GM23248 (cell line): ENCODE measurements around the gene TMEM121. TPM values are rescaled to one million over a fixed set of nuclear protein-coding genes. Genes with fewer than 3 reads are reported as not detected.
"Not testable (repeated sequence)": the region's sequence is repeated elsewhere in the genome, so short reads cannot be mapped to it uniquely, and the experiment has no call there.

Source experiments
- DNase-seq: peaks from one replicate; pipeline ENCODE4 v3.0.0-alpha.2; 2015
- H2AFZ ChIP-seq: fragments of 200-600 bp; sonication (generic); 2 replicates; pipeline ENCODE4 v1.6.1; 2016; ENCODE audit warnings: antibody characterized with exemption
- H3F3A ChIP-seq: fragments of 200-600 bp; sonication (generic); 2 replicates; pipeline ENCODE4 v1.6.1; 2016; ENCODE audit warnings: mild to moderate bottlenecking, antibody characterized with exemption, mixed run types; ENCODE audit not compliant: insufficient read depth
- H3K27ac ChIP-seq: fragments of 200-600 bp; sonication (generic); 2 replicates; pipeline ENCODE4 v1.5.1; 2016; ENCODE audit warnings: mild to moderate bottlenecking
- H3K27me3 ChIP-seq: fragments of 200-600 bp; sonication (generic); replicated peaks from 2 replicates; pipeline ENCODE4 v1.6.1; 2016; ENCODE audit warnings: mild to moderate bottlenecking; ENCODE audit not compliant: insufficient read depth
- H3K36me3 ChIP-seq: fragments of 200-600 bp; sonication (generic); 2 replicates; pipeline ENCODE4 v1.6.1; 2016; ENCODE audit warnings: low read depth, mild to moderate bottlenecking
- H3K4me1 ChIP-seq: fragments of 200-600 bp; sonication (generic); 2 replicates; pipeline ENCODE4 v1.6.1; 2016; ENCODE audit warnings: mild to moderate bottlenecking; ENCODE audit not compliant: insufficient read depth
- H3K4me2 ChIP-seq: fragments of 200-600 bp; sonication (generic); one replicate; pipeline ENCODE4 v1.6.1; 2016; ENCODE audit warnings: mild to moderate bottlenecking; ENCODE audit not compliant: unreplicated experiment
- H3K4me3 ChIP-seq: fragments of 200-600 bp; sonication (generic); 2 replicates; pipeline ENCODE4 v1.5.1; 2016; ENCODE audit warnings: mild to moderate bottlenecking
- H3K79me2 ChIP-seq: fragments of 200-600 bp; sonication (generic); 2 replicates; pipeline ENCODE4 v1.6.1; 2016; ENCODE audit warnings: mild to moderate bottlenecking; ENCODE audit not compliant: insufficient read depth
- H3K9ac ChIP-seq: fragments of 200-600 bp; sonication (generic); 2 replicates; pipeline ENCODE4 v1.6.1; 2016; ENCODE audit warnings: mild to moderate bottlenecking
- H3K9me2 ChIP-seq: fragments of 200-600 bp; sonication (generic); 2 replicates; pipeline ENCODE4 v1.6.1; 2016; ENCODE audit warnings: mixed run types, mild to moderate bottlenecking, moderate library complexity; ENCODE audit not compliant: insufficient read depth
- H3K9me3 ChIP-seq: fragments of 200-600 bp; sonication (generic); one replicate; pipeline ENCODE4 v1.6.1; 2017; ENCODE audit warnings: low read depth
- H4K20me1 ChIP-seq: fragments of 200-600 bp; sonication (generic); 2 replicates; pipeline ENCODE4 v1.6.0; 2016; ENCODE audit not compliant: insufficient read depth
- EZH2 ChIP-seq: fragments of 200-600 bp; sonication (generic); IDR thresholded peaks from 2 replicates; pipeline ENCODE4 v1.6.1; 2018; ENCODE audit warnings: antibody characterized with exemption, mild to moderate bottlenecking; ENCODE audit not compliant: insufficient read depth, poor library complexity, severe bottlenecking
- EZH2phosphoT487 ChIP-seq: fragments of 200-600 bp; sonication (generic); IDR thresholded peaks from 2 replicates; pipeline ENCODE4 v1.6.1; 2018; ENCODE audit warnings: antibody characterized with exemption, moderate library complexity, mild to moderate bottlenecking, low read depth; ENCODE audit not compliant: insufficient read depth
- WGBS, 2 experiments: methylation state at CpG; one replicate each; pipeline ENCODE4 v1.1.6; 2015 to 2017; ENCODE audit warnings: low lambda C conversion rate in 2 of 2, low coverage in 1 of 2; ENCODE audit errors: missing lambda C conversion rate in 2 of 2; 5-methylcytosine and 5-hydroxymethylcytosine counted together
- in situ Hi-C: fragments of 300-500 bp; cut with MboI; formaldehyde crosslinking; loops from 2 replicates; pipeline ENCODE4 v1.15.0; 2020
- polyA plus RNA-seq: library from polyadenylated mRNA; unstranded; fragments of >200 nt; fragmentation: Nextera tagmentation; extraction: Ambion mirVana; gene quantifications from 2 replicates; pipeline ENCODE4 v1.2.1, GENCODE V29; 2016
- total RNA-seq: library from RNA; depleted of rRNA; stranded (reverse); fragments of >200 nt; shearing (Covaris generic); gene quantifications from 2 replicates; pipeline ENCODE4 v1.2.3, GENCODE V29; 2014

Gene TMEM121
- total and polyA plus RNA-seq, 2 experiments from 2014 or later = 5.8 to 11.1 TPM

- H4K20me1 ChIP-seq = no peaks in the 10 kb centered on the region
- H3K9me3 ChIP-seq = no peaks in the 10 kb centered on the region
- no peaks in the 10 kb centered on the region for H3K4me1 ChIP-seq
- no peaks in the 10 kb centered on the region for H3F3A ChIP-seq
- in situ Hi-C loops = loop anchor here (25.0 kb wide), 1 partner anchor 443 kb away; no protein-coding TSS in a partner anchor
- no peaks in the 10 kb centered on the region for H3K9me2 ChIP-seq
- TF ChIP-seq EZH2 (no peak), EZH2phosphoT487 (no peak)
- H2AFZ ChIP-seq = no peak overlapping the region
- 92 to 94% methylated on average over 2 to 4 of the region's 5 CpGs for WGBS, 2 experiments
- DNase-seq = no peak
- no peak overlapping the region for H3K27ac ChIP-seq
- no peak overlapping the region for H3K4me2 ChIP-seq
- H3K4me3 ChIP-seq = no peak overlapping the region
- H3K9ac ChIP-seq = no peak overlapping the region
- no peaks in the 10 kb centered on the region for H3K27me3 ChIP-seq
- H3K79me2 ChIP-seq = no peaks in the 10 kb centered on the region
- no peaks in the 10 kb centered on the region for H3K36me3 ChIP-seq
These were observed 42.7 kb downstream of the TMEM121 start for GRCh38 chr14:105568859-105569766.

- in situ Hi-C loops = loop anchor here (25.0 kb wide), 1 partner anchor 442 kb away; no protein-coding TSS in a partner anchor
- TF ChIP-seq EZH2 = no peak
- Histone ChIP-seq H3K4me1 (no peaks in the 10 kb centered on the region), H2AFZ (no peak overlapping the region), H4K20me1 (no peaks in the 10 kb centered on the region), H3K9me2 (no peaks in the 10 kb centered on the region), H3K4me3 (no peak overlapping the region), H3K9ac (no peak overlapping the region), H3K27me3 (no peaks in the 10 kb centered on the region), H3F3A (no peaks in the 10 kb centered on the region), H3K27ac (no peak overlapping the region), H3K36me3 (no peaks in the 10 kb centered on the region), H3K9me3 (no peaks in the 10 kb centered on the region), H3K79me2 (no peaks in the 10 kb centered on the region), H3K4me2 (no peak overlapping the region)
- WGBS, 2 experiments = 64 to 71% methylated on average over 1 of the region's 1 CpG
- no peak for DNase-seq
These were observed 44.1 kb downstream of the TMEM121 start for GRCh38 chr14:105570482-105570881.

- H3K36me3 ChIP-seq, H3K9ac ChIP-seq, H4K20me1 ChIP-seq, H3F3A ChIP-seq, H3K4me3 ChIP-seq, H3K9me3 ChIP-seq, H3K9me2 ChIP-seq, H3K27me3 ChIP-seq, H3K27ac ChIP-seq, H3K4me2 ChIP-seq, H2AFZ ChIP-seq, H3K79me2 ChIP-seq, DNase-seq, H3K4me1 ChIP-seq: not testable (repeated sequence)
- in situ Hi-C loops = loop anchor here (25.0 kb wide), 1 partner anchor 441 kb away; no protein-coding TSS in a partner anchor
- WGBS, 2 experiments = 50 to 61% methylated on average over 14 to 19 of the region's 21 CpGs
These were observed 45.0 kb downstream of the TMEM121 start for GRCh38 chr14:105571181-105571951.

- H3K36me3 ChIP-seq, DNase-seq, H3K9ac ChIP-seq, H3K9me2 ChIP-seq, H2AFZ ChIP-seq, H3K4me3 ChIP-seq, H4K20me1 ChIP-seq, H3K4me1 ChIP-seq, H3K27me3 ChIP-seq, H3F3A ChIP-seq, H3K79me2 ChIP-seq, H3K27ac ChIP-seq, H3K4me2 ChIP-seq, H3K9me3 ChIP-seq: not testable (repeated sequence)
- 44% methylated on average over 6 of the region's 15 CpGs; no CpG with 5 or more reads in 1 of the 2 experiments for WGBS, 2 experiments
- in situ Hi-C loops = loop anchor here (25.0 kb wide), 1 partner anchor 440 kb away; no protein-coding TSS in a partner anchor
These were observed 45.7 kb downstream of the TMEM121 start for GRCh38 chr14:105572063-105572462.

- H3K9ac ChIP-seq, H3K36me3 ChIP-seq, H3K9me3 ChIP-seq, H3K79me2 ChIP-seq, H2AFZ ChIP-seq, H3F3A ChIP-seq, H3K27ac ChIP-seq, DNase-seq, H3K4me1 ChIP-seq, H3K27me3 ChIP-seq, H3K4me3 ChIP-seq, H4K20me1 ChIP-seq, H3K9me2 ChIP-seq, H3K4me2 ChIP-seq: not testable (repeated sequence)
- in situ Hi-C loops = loop anchor here (25.0 kb wide), 1 partner anchor 438 kb away; no protein-coding TSS in a partner anchor
- 63 to 73% methylated on average over 4 to 15 of the region's 15 CpGs for WGBS, 2 experiments
These were observed 47.5 kb downstream of the TMEM121 start for GRCh38 chr14:105573841-105574240.

- 73 to 96% methylated on average over 8 to 11 of the region's 17 CpGs for WGBS, 2 experiments
- not testable (repeated sequence) for H3K9ac ChIP-seq, H4K20me1 ChIP-seq, H3F3A ChIP-seq, H3K4me2 ChIP-seq, H3K27ac ChIP-seq, H3K9me3 ChIP-seq, H3K4me3 ChIP-seq, H2AFZ ChIP-seq, DNase-seq, H3K36me3 ChIP-seq, H3K27me3 ChIP-seq, H3K79me2 ChIP-seq, H3K4me1 ChIP-seq, H3K9me2 ChIP-seq
- in situ Hi-C loops = loop anchor here (25.0 kb wide), 1 partner anchor 438 kb away; no protein-coding TSS in a partner anchor
These were observed 48.0 kb downstream of the TMEM121 start for GRCh38 chr14:105574411-105574810.
